HepG2 (cell line): Measurements from ENCODE around the gene CHMP5. TPM values are rescaled to one million over a fixed set of nuclear protein-coding genes. Genes with fewer than 3 reads are reported as not detected.

Experiments used
- ATAC-seq: fragments of 200-7000 bp; cut with Tn5 transposase; 3 replicates; pipeline ENCODE4 v1.9.1; 2020; ENCODE audit warnings: mild to moderate bottlenecking, moderate library complexity
- BruUV-seq: library from RNA; stranded (reverse); fragments of 400-500 nt; replicated peaks from 2 replicates; lab custom pipeline; 2021; lab: Mats Ljungman, UMichigan
- CTCF ChIA-PET: fragments of 300-600 bp; formaldehyde crosslinking; extraction: SDS; loops from one replicate; lab custom pipeline; 2021; ENCODE audit warnings: low total read pairs, inconsistent platforms, low intra/inter-chr PET ratio; lab: Yijun Ruan, JAX
- POLR2A ChIA-PET: fragments of 350-600 bp; sonication (Branson Sonifier 250); formaldehyde crosslinking; loops from one replicate; lab custom pipeline; 2020; ENCODE audit warnings: antibody characterized with exemption, inconsistent platforms; lab: Yijun Ruan, JAX
- DNase-seq: peaks from one replicate; pipeline ENCODE4 v3.0.0-alpha.2; 2015; ENCODE audit warnings: low spot score
- FAIRE-seq: peaks from 3 replicates; lab custom pipeline; 2011; peaks lifted over from hg19 to GRCh38; lab: Jason Lieb, UNC
- H2AFZ ChIP-seq: one replicate; pipeline ENCODE4 v1.6.1; 2011; ENCODE audit warnings: low read length, inconsistent platforms
- H3K27ac ChIP-seq: fragments of 300-600 bp; 3 replicates; pipeline ENCODE4 v1.8.0; 2011; ENCODE audit warnings: mixed run types, mild to moderate bottlenecking, mixed read lengths, low read length, inconsistent platforms; ENCODE audit not compliant: insufficient read depth; ENCODE audit errors: extremely low read length
- H3K27me3 ChIP-seq, 2 experiments: fragments of 200-600 bp in 1 of 2; 2 replicates in 1 of 2; 3 replicates in 1 of 2; pipeline versions ENCODE4 v1.6.0 to v1.8.0; 2011; ENCODE audit warnings: low read length in 2 of 2, mild to moderate bottlenecking in 2 of 2, moderate library complexity in 2 of 2, inconsistent platforms in 1 of 2; ENCODE audit not compliant: insufficient read depth in 2 of 2, control insufficient read depth in 1 of 2
- H3K36me3 ChIP-seq, 2 experiments: fragments of 200-600 bp in 1 of 2; replicated peaks in 1 of 2; 2 replicates in 1 of 2; 3 replicates in 1 of 2; pipeline versions ENCODE4 v1.5.1 to v1.8.0; 2011; ENCODE audit warnings: low read length in 2 of 2, inconsistent platforms in 1 of 2; ENCODE audit not compliant: insufficient read depth in 2 of 2, control insufficient read depth in 1 of 2
- H3K4me1 ChIP-seq: 2 replicates; pipeline ENCODE4 v1.5.1; 2012; ENCODE audit warnings: low read length, inconsistent platforms; ENCODE audit not compliant: insufficient read depth
- H3K4me2 ChIP-seq: 2 replicates; pipeline ENCODE4 v1.6.0; 2011; ENCODE audit warnings: low read depth, low read length, inconsistent platforms
- H3K4me3 ChIP-seq, 3 experiments: fragments of 200-600 bp in 1 of 3; sonication (generic), shearing (Covaris generic) in 1 of 3; replicated peaks in 1 of 3; 2 replicates each; pipeline ENCODE4 v1.5.1; 2011 to 2016; ENCODE audit warnings: low read length in 3 of 3, inconsistent platforms in 2 of 3, low read depth in 2 of 3, mild to moderate bottlenecking in 2 of 3, control low read depth in 1 of 3, mixed read lengths in 1 of 3; ENCODE audit not compliant: insufficient read depth in 1 of 3
- H3K79me2 ChIP-seq: one replicate; pipeline ENCODE4 v1.6.1; 2011; ENCODE audit warnings: low read length, inconsistent platforms; ENCODE audit not compliant: insufficient read depth
- H3K9ac ChIP-seq: 2 replicates; pipeline ENCODE4 v1.6.0; 2011; ENCODE audit warnings: mild to moderate bottlenecking, low read depth, low read length, inconsistent platforms; ENCODE audit not compliant: insufficient read depth
- H3K9me3 ChIP-seq: 2 replicates; pipeline ENCODE4 v1.5.1; 2012; ENCODE audit warnings: mild to moderate bottlenecking, low read length
- H4K20me1 ChIP-seq: 2 replicates; pipeline ENCODE4 v1.6.0; 2011; ENCODE audit warnings: inconsistent platforms, mild to moderate bottlenecking, low read length, moderate library complexity; ENCODE audit not compliant: insufficient read depth
- FOXA1 ChIP-seq, 2 experiments: fragments of 450-650 bp in 1 of 2; sonication (generic) in 1 of 2; formaldehyde crosslinking in 1 of 2; IDR thresholded peaks; 2 replicates each; pipeline versions ENCODE4 v1.4.0 to v1.6.1; 2016 to 2020; ENCODE audit warnings: missing genetic modification reagents in 1 of 2
- IRX3 ChIP-seq: sonication (generic); formaldehyde crosslinking; IDR thresholded peaks from 2 replicates; pipeline ENCODE4 v1.8.1; 2023; ENCODE audit warnings: mild to moderate bottlenecking, low read depth, missing genetic modification reagents, borderline replicate concordance
- MAFF ChIP-seq: IDR thresholded peaks from 2 replicates; pipeline ENCODE4 v1.6.1; 2011; ENCODE audit warnings: low read depth, low read length, improper control_type of control experiment
- MAFK ChIP-seq, 2 experiments: IDR thresholded peaks in 1 of 2; conservative IDR thresholded peaks in 1 of 2; 2 replicates each; pipeline ENCODE4 v1.6.1; 2011; ENCODE audit warnings: improper control_type of control experiment in 2 of 2, low read length in 2 of 2
- MTF2 ChIP-seq: sonication (generic); formaldehyde crosslinking; IDR thresholded peaks from 2 replicates; pipeline ENCODE4 v1.5.0; 2020; ENCODE audit warnings: missing genetic modification reagents, borderline replicate concordance
- NR2F6 ChIP-seq, 2 experiments: IDR thresholded peaks; 2 replicates each; pipeline ENCODE4 v1.6.1; 2016; ENCODE audit warnings: antibody characterized with exemption in 1 of 2, mild to moderate bottlenecking in 1 of 2
- SOX6 ChIP-seq, 2 experiments: fragments of 450-650 bp in 1 of 2; sonication (generic) in 1 of 2; formaldehyde crosslinking in 1 of 2; IDR thresholded peaks; 2 replicates each; pipeline versions ENCODE4 v1.4.0 to v1.6.1; 2017 to 2020; ENCODE audit warnings: antibody characterized with exemption in 1 of 2, mild to moderate bottlenecking in 1 of 2, missing genetic modification reagents in 1 of 2
- ZFP62 ChIP-seq: sonication (generic); formaldehyde crosslinking; IDR thresholded peaks from 2 replicates; pipeline ENCODE4 v1.4.0; 2020; ENCODE audit warnings: missing genetic modification reagents
- ZMAT3 ChIP-seq: sonication (generic); formaldehyde crosslinking; conservative IDR thresholded peaks from 2 replicates; pipeline ENCODE4 v1.7.0; 2021; ENCODE audit warnings: missing genetic modification reagents
- ZNF703 ChIP-seq: sonication (generic); formaldehyde crosslinking; IDR thresholded peaks from 2 replicates; pipeline ENCODE4 v1.5.1; 2020; ENCODE audit warnings: missing genetic modification reagents, mild to moderate bottlenecking, moderate library complexity, borderline replicate concordance
- ZNF878 ChIP-seq: sonication (generic); formaldehyde crosslinking; IDR thresholded peaks from 2 replicates; pipeline ENCODE4 v1.8.1; 2023; ENCODE audit warnings: mild to moderate bottlenecking, missing genetic modification reagents, moderate library complexity
- in situ Hi-C: cut with HindIII; loops from 2 replicates; pipeline ENCODE4 v1.10.0; 2017; ENCODE audit warnings: low pct_unique_long_range_greater_than_20kb; ENCODE audit not compliant: extremely low pct_ligation_motif_present
- intact Hi-C: fragments of 100-400 bp; cut with micrococcal nuclease; formaldehyde crosslinking; loops from one replicate; pipeline ENCODE4 v1.10.0; 2022; ENCODE audit not compliant: unreplicated experiment
- polyA plus RNA-seq, 8 experiments: library from polyadenylated mRNA; depleted of rRNA in 3 of 8; stranded (reverse) in 7 of 8; unstranded in 1 of 8; fragments of >200 nt; fragmentation: Illumina TruSeq in 4 of 8; extraction: Trizol in 4 of 8; gene quantifications; 2 replicates each; pipeline versions ENCODE4 v1.2.1 to v1.2.3, GENCODE V29; 2011 to 2016; ENCODE audit warnings: low read depth in 4 of 8, missing spikeins in 1 of 8, mixed read lengths in 1 of 8; ENCODE audit not compliant: insufficient read depth in 1 of 8
- total RNA-seq, 5 experiments: library from RNA; depleted of rRNA; stranded (reverse); fragments of >200 nt; fragmentation: Illumina TruSeq; extraction: Trizol; gene quantifications; 2 replicates each; pipeline ENCODE4 v1.2.3, GENCODE V29; 2016; ENCODE audit warnings: low read depth in 1 of 5
- TF ChIP-seq, protein P1 (sequence below): sonication (generic); formaldehyde crosslinking; IDR thresholded peaks from 2 replicates; pipeline ENCODE4 v1.8.1; 2023; ENCODE audit warnings: missing genetic modification reagents, inconsistent platforms, borderline replicate concordance
- TF ChIP-seq, protein P2 (sequence below): sonication (generic); formaldehyde crosslinking; IDR thresholded peaks from 2 replicates; pipeline ENCODE4 v1.5.1; 2020; ENCODE audit warnings: mild to moderate bottlenecking, missing genetic modification reagents, moderate library complexity
- TF ChIP-seq, protein P3 (sequence below): IDR thresholded peaks from 2 replicates; pipeline ENCODE4 v1.6.1; 2016; ENCODE audit warnings: low read depth, borderline replicate concordance
- TF ChIP-seq, protein P4 (sequence below): sonication (generic); formaldehyde crosslinking; IDR thresholded peaks from 2 replicates; pipeline ENCODE4 v1.5.1; 2020; ENCODE audit warnings: mild to moderate bottlenecking, missing genetic modification reagents, borderline replicate concordance

The CHMP5 gene
- total and polyA plus RNA-seq, 2 of the 13 experiments (the other 11 are each of a cell fraction or from before 2014, with no cell fraction given) = 46.0 to 57.3 TPM

DNA sequence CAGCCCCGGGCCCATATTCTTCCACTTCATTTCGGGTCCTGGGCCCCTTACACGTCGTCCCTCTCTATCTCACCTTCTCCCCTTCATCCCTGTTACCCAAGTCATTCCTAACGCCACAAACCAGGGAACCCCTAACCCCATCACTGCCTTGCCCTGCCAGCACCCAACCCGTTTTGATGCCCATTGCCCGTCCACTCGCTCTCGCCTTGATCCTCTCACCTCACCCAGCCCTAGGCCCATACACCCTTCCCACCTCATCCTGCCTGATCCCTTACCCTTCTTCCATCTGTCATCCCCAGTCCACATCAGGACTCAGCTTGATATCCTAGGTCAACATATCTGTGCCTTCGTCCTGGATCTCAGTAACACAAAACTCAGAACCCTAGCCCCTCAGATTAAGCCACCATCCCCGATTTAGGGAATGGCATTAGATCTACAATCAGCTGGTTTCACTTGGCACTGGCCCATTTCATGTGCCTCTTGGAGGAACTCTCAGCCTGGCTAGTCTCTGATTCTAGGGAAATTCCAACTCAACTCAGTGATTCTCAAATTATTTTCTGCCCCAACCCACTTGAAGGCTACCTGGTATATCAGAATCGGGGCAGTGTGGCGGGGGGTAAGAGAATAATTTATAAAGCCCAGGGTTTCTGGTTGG lies 489 bp downstream of the CHMP5 start (continued):
- TF ChIP-seq IRX3 (no peak), ZFP62 (CRISPR knock-in tag) (no peak), ZMAT3 (CRISPR knock-in tag) (no peak), ZNF878 (CRISPR knock-in tag) (no peak), MTF2 (CRISPR knock-in tag) (no peak)

DNA sequence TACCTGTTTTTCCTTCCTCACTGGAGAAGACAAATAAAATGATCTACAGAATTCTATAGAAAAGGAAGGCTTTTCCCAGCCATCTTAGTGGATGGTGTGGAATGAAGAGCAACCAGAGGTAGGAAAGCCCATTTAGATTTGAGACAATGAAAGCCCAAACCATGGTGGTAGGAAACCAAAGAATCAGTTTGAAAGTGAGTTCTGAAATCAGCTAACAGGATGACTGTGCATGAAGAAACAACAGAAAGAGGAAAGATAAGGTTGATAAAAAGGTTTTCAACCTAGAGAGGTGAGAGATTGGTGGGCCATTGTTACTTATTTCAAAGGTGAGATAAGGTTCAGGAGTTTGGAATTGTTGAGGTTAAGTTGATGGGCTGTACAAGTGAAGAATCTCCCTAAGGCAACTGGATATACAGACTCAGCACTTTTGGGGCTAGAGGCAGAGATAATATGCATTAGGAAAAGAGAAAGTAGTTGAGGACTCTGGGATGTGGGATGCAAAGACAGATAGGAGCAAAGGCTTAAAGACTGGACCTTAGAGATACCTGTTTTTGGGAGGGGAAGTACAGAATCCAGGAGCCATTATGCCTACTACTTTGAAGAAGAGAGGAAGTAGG lies 2.4 kb downstream of the CHMP5 start:
- H3K27me3 ChIP-seq = no peaks in the 10 kb centered on the region; a peak in 1 of 5 replicates
- DNase-seq (no peak), FAIRE-seq (no peak), ATAC-seq (no peak)
- in situ Hi-C loops = no loop called here
- peaks cover 7 to 40% of the 10 kb centered on the region in 2 experiments for H3K36me3 ChIP-seq
- H3K79me2 ChIP-seq = peaks cover 32% of the 10 kb centered on the region
- intact Hi-C loops = no loop called here
- TF ChIP-seq NR2F6 (IDR thresholded peaks at IDR 0.05) = no peak
- TF ChIP-seq NR2F6 (CRISPR knock-in tag; IDR thresholded peaks at IDR 0.05) = no peak
- TF ChIP-seq, protein P1, sequence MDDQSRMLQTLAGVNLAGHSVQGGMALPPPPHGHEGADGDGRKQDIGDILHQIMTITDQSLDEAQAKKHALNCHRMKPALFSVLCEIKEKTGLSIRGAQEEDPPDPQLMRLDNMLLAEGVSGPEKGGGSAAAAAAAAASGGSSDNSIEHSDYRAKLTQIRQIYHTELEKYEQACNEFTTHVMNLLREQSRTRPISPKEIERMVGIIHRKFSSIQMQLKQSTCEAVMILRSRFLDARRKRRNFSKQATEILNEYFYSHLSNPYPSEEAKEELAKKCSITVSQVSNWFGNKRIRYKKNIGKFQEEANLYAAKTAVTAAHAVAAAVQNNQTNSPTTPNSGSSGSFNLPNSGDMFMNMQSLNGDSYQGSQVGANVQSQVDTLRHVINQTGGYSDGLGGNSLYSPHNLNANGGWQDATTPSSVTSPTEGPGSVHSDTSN = no peak
- TF ChIP-seq, protein P2, sequence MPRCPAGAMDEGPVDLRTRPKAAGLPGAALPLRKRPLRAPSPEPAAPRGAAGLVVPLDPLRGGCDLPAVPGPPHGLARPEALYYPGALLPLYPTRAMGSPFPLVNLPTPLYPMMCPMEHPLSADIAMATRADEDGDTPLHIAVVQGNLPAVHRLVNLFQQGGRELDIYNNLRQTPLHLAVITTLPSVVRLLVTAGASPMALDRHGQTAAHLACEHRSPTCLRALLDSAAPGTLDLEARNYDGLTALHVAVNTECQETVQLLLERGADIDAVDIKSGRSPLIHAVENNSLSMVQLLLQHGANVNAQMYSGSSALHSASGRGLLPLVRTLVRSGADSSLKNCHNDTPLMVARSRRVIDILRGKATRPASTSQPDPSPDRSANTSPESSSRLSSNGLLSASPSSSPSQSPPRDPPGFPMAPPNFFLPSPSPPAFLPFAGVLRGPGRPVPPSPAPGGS (CRISPR knock-in tag) = no peak
- no peak for TF ChIP-seq SOX6 (IDR thresholded peaks at IDR 0.05)
- TF ChIP-seq SOX6 (CRISPR knock-in tag; IDR thresholded peaks at IDR 0.05) = no peak
- 0 out of 2 replicates have a peak, but pooled peaks have one; percentile 35 for TF ChIP-seq MAFF
- no peak for TF ChIP-seq ZNF703
- TF ChIP-seq, protein P3, sequence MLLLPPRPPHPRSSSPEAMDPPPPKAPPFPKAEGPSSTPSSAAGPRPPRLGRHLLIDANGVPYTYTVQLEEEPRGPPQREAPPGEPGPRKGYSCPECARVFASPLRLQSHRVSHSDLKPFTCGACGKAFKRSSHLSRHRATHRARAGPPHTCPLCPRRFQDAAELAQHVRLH (CRISPR knock-in tag) = no peak
- TF ChIP-seq, protein P4, sequence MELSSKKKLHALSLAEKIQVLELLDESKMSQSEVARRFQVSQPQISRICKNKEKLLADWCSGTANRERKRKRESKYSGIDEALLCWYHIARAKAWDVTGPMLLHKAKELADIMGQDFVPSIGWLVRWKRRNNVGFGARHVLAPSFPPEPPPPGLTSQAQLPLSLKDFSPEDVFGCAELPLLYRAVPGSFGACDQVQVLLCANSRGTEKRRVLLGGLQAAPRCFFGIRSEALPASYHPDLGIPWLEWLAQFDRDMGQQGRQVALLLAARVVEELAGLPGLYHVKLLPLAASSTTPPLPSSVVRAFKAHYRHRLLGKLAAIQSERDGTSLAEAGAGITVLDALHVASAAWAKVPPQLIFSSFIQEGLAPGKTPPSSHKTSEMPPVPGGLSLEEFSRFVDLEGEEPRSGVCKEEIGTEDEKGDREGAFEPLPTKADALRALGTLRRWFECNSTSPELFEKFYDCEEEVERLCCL (CRISPR knock-in tag) = no peak
- TF ChIP-seq FOXA1 (IDR thresholded peaks at IDR 0.05) = no peak
- no peak for TF ChIP-seq FOXA1 (CRISPR knock-in tag; IDR thresholded peaks at IDR 0.05)
- TF ChIP-seq MAFK (conservative IDR thresholded peaks at IDR 0.05 in 1 of 2, IDR thresholded peaks at IDR 0.05 in 1 of 2; ENCODE audit: low read length in 2 of 2) = peak; percentile 59 to 63
- ChIA-PET CTCF (no interaction called here), POLR2A (no interaction called here)
- no peak overlapping the region for H3K27ac ChIP-seq
- peaks cover 29% of the 10 kb centered on the region for H3K4me1 ChIP-seq
- H3K4me3 ChIP-seq = no peak overlapping the region
- no peak overlapping the region for H3K4me2 ChIP-seq
- H3K9ac ChIP-seq = no peak overlapping the region
- no TSS peak for BruUV-seq
- H4K20me1 ChIP-seq = no peaks in the 10 kb centered on the region
- H2AFZ ChIP-seq = no peak overlapping the region
- H3K9me3 ChIP-seq = no peaks in the 10 kb centered on the region
